Osteoblast (primary cell): ENCODE measurements around the gene HSD3B2. TPM values are rescaled to one million over a fixed set of nuclear protein-coding genes. Genes with fewer than 3 reads are reported as not detected.
"Not testable (repeated sequence)": the region's sequence is repeated elsewhere in the genome, so short reads cannot be mapped to it uniquely, and the experiment has no call there.

Experiments used
- DNase-seq: peaks from one replicate; pipeline ENCODE4 v3.0.0; 2011; ENCODE audit warnings: low spot score, mixed read lengths; ENCODE audit not compliant: insufficient read length; ENCODE audit errors: missing footprints
- H2AFZ ChIP-seq: 2 replicates; pipeline ENCODE4 v1.6.0; 2011; ENCODE audit warnings: mild to moderate bottlenecking, low read length
- H3K27ac ChIP-seq: 2 replicates; pipeline ENCODE4 v1.5.1; 2011; ENCODE audit warnings: mild to moderate bottlenecking, low read depth, low read length, moderate library complexity
- H3K27me3 ChIP-seq: 2 replicates; pipeline ENCODE4 v1.6.0; 2012; ENCODE audit warnings: mild to moderate bottlenecking, control low read depth, inconsistent platforms, low read length, moderate library complexity; ENCODE audit not compliant: insufficient read depth
- H3K36me3 ChIP-seq: 2 replicates; pipeline ENCODE4 v1.5.1; 2011; ENCODE audit warnings: mild to moderate bottlenecking, low read length, control low read depth, moderate library complexity; ENCODE audit not compliant: insufficient read depth
- H3K4me1 ChIP-seq: 2 replicates; pipeline ENCODE4 v1.5.1; 2011; ENCODE audit warnings: mild to moderate bottlenecking, low read length, control low read depth, moderate library complexity; ENCODE audit not compliant: insufficient read depth
- H3K4me2 ChIP-seq: 2 replicates; pipeline ENCODE4 v1.6.0; 2011; ENCODE audit warnings: mild to moderate bottlenecking, low read length; ENCODE audit not compliant: insufficient read depth
- H3K4me3 ChIP-seq: fragments of 200-600 bp; sonication (generic); 3 replicates; pipeline ENCODE4 v1.5.1; 2012; ENCODE audit warnings: mild to moderate bottlenecking, low read length, inconsistent platforms; ENCODE audit not compliant: insufficient read depth
- H3K79me2 ChIP-seq: 2 replicates; pipeline ENCODE4 v1.6.0; 2012; ENCODE audit warnings: mild to moderate bottlenecking, low read length, control low read depth, inconsistent platforms; ENCODE audit not compliant: insufficient read depth
- H3K9me3 ChIP-seq: 2 replicates; pipeline ENCODE4 v1.5.1; 2011; ENCODE audit warnings: low read depth, low read length, control low read depth
- H4K20me1 ChIP-seq: 2 replicates; pipeline ENCODE4 v1.6.0; 2012; ENCODE audit warnings: mild to moderate bottlenecking, low read length, control low read depth; ENCODE audit not compliant: insufficient read depth
- total RNA-seq: library from RNA; depleted of rRNA; stranded (reverse); fragments of >200 nt; gene quantifications from 2 replicates; pipeline ENCODE4 v1.2.3, GENCODE V29; 2012
- TF ChIP-seq, protein P1 (sequence below): IDR thresholded peaks from 2 replicates; pipeline ENCODE4 v1.5.1; 2011; ENCODE audit warnings: mild to moderate bottlenecking, low read depth, low read length, moderate library complexity; ENCODE audit errors: extremely low read depth

The HSD3B2 gene
- total RNA-seq, 1 donor: not detected

DNA sequence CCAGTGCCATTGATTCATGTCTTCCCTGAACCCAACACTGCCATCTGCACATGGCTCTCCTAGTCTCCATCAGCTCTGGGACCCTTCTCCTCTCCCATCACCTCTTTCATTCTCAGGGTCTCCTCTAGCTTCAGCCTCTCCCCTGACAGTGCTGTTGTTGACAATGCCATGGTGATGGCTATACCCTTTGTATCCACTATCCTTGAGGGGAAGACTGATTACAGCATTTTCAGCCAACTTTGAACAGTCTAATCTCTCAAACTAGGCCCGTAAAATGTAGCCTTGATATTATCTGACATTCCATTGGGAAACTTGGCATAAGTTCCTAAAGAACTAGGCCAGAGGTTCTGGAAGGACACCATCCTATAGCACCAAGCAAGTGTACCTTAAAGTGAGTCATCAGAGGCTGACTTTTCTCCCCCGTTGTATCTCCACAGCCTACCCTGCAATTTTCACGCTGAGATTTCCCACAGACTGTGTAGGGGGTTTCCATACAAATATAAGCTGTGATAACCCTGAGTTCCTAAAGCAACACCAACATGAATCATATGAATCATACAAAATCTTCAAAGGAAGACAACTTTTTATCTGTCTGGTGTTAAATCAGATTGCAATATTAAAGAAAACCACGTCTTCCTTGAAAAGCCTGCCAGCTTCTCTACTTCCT, 40.6 kb upstream of the HSD3B2 start:
- no peak overlapping the region for H3K27ac ChIP-seq
- TF ChIP-seq, protein P1, sequence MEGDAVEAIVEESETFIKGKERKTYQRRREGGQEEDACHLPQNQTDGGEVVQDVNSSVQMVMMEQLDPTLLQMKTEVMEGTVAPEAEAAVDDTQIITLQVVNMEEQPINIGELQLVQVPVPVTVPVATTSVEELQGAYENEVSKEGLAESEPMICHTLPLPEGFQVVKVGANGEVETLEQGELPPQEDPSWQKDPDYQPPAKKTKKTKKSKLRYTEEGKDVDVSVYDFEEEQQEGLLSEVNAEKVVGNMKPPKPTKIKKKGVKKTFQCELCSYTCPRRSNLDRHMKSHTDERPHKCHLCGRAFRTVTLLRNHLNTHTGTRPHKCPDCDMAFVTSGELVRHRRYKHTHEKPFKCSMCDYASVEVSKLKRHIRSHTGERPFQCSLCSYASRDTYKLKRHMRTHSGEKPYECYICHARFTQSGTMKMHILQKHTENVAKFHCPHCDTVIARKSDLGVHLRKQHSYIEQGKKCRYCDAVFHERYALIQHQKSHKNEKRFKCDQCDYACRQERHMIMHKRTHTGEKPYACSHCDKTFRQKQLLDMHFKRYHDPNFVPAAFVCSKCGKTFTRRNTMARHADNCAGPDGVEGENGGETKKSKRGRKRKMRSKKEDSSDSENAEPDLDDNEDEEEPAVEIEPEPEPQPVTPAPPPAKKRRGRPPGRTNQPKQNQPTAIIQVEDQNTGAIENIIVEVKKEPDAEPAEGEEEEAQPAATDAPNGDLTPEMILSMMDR: no peak
- no peaks in the 10 kb centered on the region for H4K20me1 ChIP-seq
- H3K27me3 ChIP-seq: peaks cover 27% of the 10 kb centered on the region
- H3K4me2 ChIP-seq: no peak overlapping the region
- no peaks in the 10 kb centered on the region for H3K36me3 ChIP-seq
- H2AFZ ChIP-seq: no peak overlapping the region
- H3K4me1 ChIP-seq: peaks cover 4% of the 10 kb centered on the region
- no peak for DNase-seq
- no peaks in the 10 kb centered on the region for H3K79me2 ChIP-seq
- no peaks in the 10 kb centered on the region for H3K9me3 ChIP-seq
- H3K4me3 ChIP-seq: no peak overlapping the region

DNA sequence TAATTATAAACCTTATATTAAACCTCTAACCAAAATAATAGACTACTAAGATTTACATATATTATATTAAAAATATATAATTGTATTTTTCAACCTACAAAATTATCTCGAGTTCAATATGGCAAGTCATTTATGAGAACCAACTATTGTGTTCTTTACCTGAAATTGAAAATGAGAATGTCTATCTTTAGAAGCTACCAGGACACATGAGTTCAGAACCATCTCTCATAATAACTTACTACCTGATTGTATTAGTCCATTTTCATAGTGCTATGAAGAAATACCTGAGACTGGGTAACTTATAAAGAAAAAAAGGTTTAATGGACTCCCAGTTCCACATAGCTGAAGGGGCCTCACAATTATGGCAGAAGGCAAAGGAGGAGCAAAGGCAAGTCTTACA, 39.6 kb upstream of the HSD3B2 start:
- no peak overlapping the region for H3K4me2 ChIP-seq
- H4K20me1 ChIP-seq: no peaks in the 10 kb centered on the region
- H3K4me3 ChIP-seq: no peak overlapping the region
- no peak overlapping the region for H2AFZ ChIP-seq
- H3K27ac ChIP-seq: no peak overlapping the region
- no peaks in the 10 kb centered on the region for H3K79me2 ChIP-seq
- no peaks in the 10 kb centered on the region for H3K9me3 ChIP-seq
- peaks cover 22% of the 10 kb centered on the region for H3K27me3 ChIP-seq
- H3K36me3 ChIP-seq: no peaks in the 10 kb centered on the region
- TF ChIP-seq, protein P1: no peak
- peaks cover 4% of the 10 kb centered on the region for H3K4me1 ChIP-seq
- no peak for DNase-seq

DNA sequence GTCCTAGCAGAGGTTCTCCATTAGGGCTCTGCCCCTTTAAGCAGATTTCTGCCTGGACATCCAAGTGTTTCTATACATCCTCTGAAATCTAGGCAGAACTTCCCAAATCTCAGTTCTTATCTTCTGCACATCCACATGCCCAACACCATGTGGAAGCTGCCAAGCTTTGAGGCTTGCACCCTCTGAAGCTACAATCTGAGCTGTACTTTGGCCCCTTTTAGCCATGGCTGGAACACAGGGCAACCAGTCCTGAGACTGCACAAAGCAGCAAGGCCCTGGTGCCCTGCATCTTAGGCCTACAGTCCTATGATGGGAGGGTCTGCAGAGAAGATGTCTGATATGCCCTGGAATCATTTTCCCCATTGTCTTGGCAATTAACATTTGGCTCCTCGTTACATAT, 38.4 kb upstream of the HSD3B2 start:
- H3K27me3 ChIP-seq: peaks cover 14% of the 10 kb centered on the region
- H2AFZ ChIP-seq: no peak overlapping the region
- H3K27ac ChIP-seq: no peak overlapping the region
- no peaks in the 10 kb centered on the region for H3K36me3 ChIP-seq
- H3K9me3 ChIP-seq: no peaks in the 10 kb centered on the region
- no peaks in the 10 kb centered on the region for H4K20me1 ChIP-seq
- H3K4me1 ChIP-seq: peaks cover 4% of the 10 kb centered on the region
- H3K4me3 ChIP-seq: no peak overlapping the region
- H3K4me2 ChIP-seq: no peak overlapping the region
- no peak for DNase-seq
- H3K79me2 ChIP-seq: no peaks in the 10 kb centered on the region
- TF ChIP-seq, protein P1: no peak

DNA sequence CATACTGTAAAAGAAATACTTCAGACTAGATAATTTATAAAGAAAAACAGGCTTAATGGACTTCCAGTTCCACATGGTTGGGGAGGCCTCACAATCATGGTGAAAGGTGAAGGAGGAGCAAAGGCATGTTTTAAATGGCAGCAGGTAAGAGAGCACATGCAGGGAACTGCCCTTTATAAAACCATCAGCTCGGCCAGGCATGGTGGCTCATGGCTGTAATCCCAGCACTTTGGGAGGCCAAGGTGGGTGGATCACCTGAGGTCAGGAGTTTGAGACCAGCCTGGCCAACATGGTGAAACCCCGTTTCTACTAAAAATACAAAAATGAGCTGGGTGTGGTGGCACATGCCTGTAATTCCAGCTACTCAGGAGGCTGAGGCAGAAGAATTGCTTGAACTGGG, 37.4 kb upstream of the HSD3B2 start:
- H3K9me3 ChIP-seq, DNase-seq, H3K27ac ChIP-seq, H3K4me3 ChIP-seq, H4K20me1 ChIP-seq, H3K79me2 ChIP-seq, H3K36me3 ChIP-seq, H3K4me2 ChIP-seq, H2AFZ ChIP-seq, H3K4me1 ChIP-seq: not testable (repeated sequence)
- peaks cover 12% of the 10 kb centered on the region for H3K27me3 ChIP-seq
